ENCODE data around the gene SLC3A2. TPM values are rescaled to one million over a fixed set of nuclear protein-coding genes. Genes with fewer than 3 reads are reported as not detected.
A peak's percentile ranks its signal among the peaks of the same experiment; 100 is the strongest.
"Not testable (repeated sequence)": the region's sequence is repeated elsewhere in the genome, so short reads cannot be mapped to it uniquely, and the experiment has no call there.

SLC3A2 gene
- total and polyA plus RNA-seq, 4 experiments from 2014 or later = 157 to 226 (median 210) TPM

DNA sequence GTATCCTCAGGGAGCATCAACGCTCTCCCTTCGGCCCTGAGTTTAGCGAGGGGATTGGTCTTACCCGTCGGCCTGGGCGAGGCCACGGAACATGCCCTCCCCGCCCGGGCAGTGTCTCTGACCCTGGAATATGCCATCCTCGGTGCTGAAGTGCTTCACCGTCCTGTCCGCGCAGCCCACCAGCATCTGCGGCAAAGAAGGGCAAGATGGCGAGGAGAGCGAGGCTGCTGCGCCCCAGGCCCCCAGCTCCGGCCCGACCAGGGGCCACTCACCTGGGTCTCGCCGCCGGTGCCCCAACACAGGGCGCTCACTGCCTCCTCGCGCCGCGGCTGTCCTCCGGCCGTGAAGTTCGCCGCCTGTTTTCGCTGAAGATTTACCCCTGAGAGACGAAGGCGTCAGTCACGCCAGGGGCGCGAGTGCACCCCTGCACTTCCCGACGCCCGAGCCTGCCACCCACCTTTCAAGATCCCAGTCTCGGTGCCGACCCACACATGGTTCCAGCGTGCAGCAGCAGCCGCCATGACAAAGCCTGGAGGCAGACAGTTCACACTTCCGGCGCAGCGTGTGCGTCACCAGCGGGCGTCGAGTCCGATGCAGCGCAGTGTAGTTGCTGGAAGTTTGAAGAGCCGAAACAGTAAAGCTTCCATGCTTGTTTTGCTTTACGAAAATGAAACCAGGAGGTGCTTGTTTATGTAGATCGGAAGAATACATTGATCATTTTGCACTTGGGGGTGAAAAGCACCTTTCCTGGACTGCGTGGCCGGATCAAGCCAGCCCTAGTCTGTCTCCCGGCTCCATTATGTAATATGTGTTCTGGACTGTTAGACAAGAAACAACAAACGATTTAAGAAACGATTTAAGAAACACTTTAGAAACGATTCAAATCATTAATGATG, 41.4 kb upstream of the SLC3A2 start, which contains the start of gene WDR74:
Gene WDR74 (minus strand): TSS at position 541 of the 896 bp plus-strand sequence. CDS start 20 bp downstream, at position 521.
- intact Hi-C loops (cut with micrococcal nuclease) = loop anchor here (1.0 kb wide), 2 partner anchors 8 to 34 kb away; partner anchors contain the start of gene NXF1
- DNase-seq = peak; percentile 90 to 96 (median 93)
- Mint-ChIP-seq H3K9me3 (peaks cover 0 to 7% (median 0%) of the 10 kb centered on the region in 8 donors), H3K4me1 (peaks cover 13 to 45% (median 28%) of the 10 kb centered on the region in 4 donors), H3K4me3 (peak within 1 kb of the TSS in 2 of 8 donors; percentile 42 to 45), H3K27ac (no peak within 1 kb of the TSS), H3K27me3 (no peaks in the 10 kb centered on the region), H3K36me3 (peaks cover 15 to 36% of the 10 kb centered on the region in 2 donors)
- H3K27ac ChIP-seq (ENCODE audit: low read depth, low read length) = peak within 1 kb of the TSS; percentile 98
- peak within 1 kb of the TSS; percentile 86 to 87 for H3K4me3 ChIP-seq (ENCODE audit: low read length in 2 of 2)
- peaks cover 32% of the 10 kb centered on the region for H3K4me1 ChIP-seq (ENCODE audit: insufficient read depth, low read length)
- CTCF ChIA-PET (ENCODE audit: partially characterized antibody) = interaction anchor here (1.1 to 3.0 kb wide), 3 partner anchors 16 to 53 kb away, joined by 3 to 27 read pairs (median 9); partner anchors contain the start of gene TMEM179B
- no peaks in the 10 kb centered on the region for H3K27me3 ChIP-seq (ENCODE audit: insufficient read depth, low read length)
- no peaks in the 10 kb centered on the region for H3K9me3 ChIP-seq (ENCODE audit: control insufficient read depth in 1 of 2, low read length in 2 of 2)
- H3K36me3 ChIP-seq (ENCODE audit: insufficient read depth, low read length) = peaks cover 21% of the 10 kb centered on the region
- POLR2A ChIA-PET (ENCODE audit: partially characterized antibody) = interaction anchor here (0.5 to 13.8 kb wide), 40 partner anchors 7 to 1478 kb away, joined by 3 to 801 read pairs (median 12); partner anchors contain the start of genes B3GAT3, BSCL2, C11orf98 and CSKMT

DNA sequence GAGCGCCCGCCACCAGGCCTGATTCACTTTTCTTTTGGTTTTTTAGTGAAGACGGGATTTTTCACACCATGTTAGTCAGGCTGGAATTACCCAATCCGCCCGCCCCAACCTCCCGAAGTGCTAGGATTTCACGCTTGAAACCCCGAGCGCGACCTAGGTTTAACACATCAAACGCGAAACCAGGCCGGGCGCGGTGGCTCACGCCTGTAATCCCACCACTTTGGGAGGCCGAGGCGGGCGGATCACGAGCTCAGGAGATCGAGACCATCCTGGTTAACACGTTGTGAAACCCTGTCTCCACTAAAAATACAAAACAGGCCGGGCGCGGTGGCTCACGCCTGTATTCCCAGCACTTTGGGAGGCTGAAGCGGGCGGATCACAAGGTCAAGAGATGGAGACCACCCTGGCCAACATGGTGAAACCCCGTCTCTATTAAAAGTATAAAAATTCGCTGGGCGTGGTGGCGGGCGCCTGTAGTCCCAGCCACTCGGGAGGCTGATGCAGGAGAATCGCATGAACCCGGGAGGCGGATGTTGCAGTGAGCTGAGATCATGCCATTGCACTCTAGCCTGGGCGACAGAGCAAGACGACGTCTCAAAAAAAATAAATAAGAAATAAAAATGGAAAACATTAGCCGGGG, 39.9 kb upstream of the SLC3A2 start:
- Mint-ChIP-seq H3K4me1 (peaks cover 10 to 38% (median 22%) of the 10 kb centered on the region in 4 donors), H3K36me3 (peaks cover 8 to 22% of the 10 kb centered on the region in 2 donors)
- Histone ChIP-seq H3K4me3 (ENCODE audit: low read length in 2 of 2) (peak overlapping the region in 1 of 2 donors; percentile 86), H3K27ac (ENCODE audit: low read depth, low read length) (peak overlapping the region; percentile 98), H3K4me1 (ENCODE audit: insufficient read depth, low read length) (peaks cover 32% of the 10 kb centered on the region)
- H3K9me3 Mint-ChIP-seq; H3K27ac Mint-ChIP-seq; H3K27me3 ChIP-seq (ENCODE audit: insufficient read depth, low read length); H3K4me3 Mint-ChIP-seq; H3K27me3 Mint-ChIP-seq; H3K36me3 ChIP-seq (ENCODE audit: insufficient read depth, low read length); H3K9me3 ChIP-seq (ENCODE audit: control insufficient read depth in 1 of 2, low read length in 2 of 2): not testable (repeated sequence)
- peak in 1 of 5 donors; percentile 92 for DNase-seq
- ChIA-PET CTCF (ENCODE audit: partially characterized antibody) (interaction anchor here (2.7 to 3.0 kb wide), 2 partner anchors 14 to 54 kb away, joined by 9 to 27 read pairs; partner anchors contain the start of gene TMEM179B), POLR2A (ENCODE audit: partially characterized antibody) (interaction anchor here (0.6 to 13.8 kb wide), 77 partner anchors 8 to 1938 kb away, joined by 3 to 801 read pairs (median 6); partner anchors contain the start of genes B3GAT3, BAD, BSCL2 and C11orf98)
- intact Hi-C loops (cut with micrococcal nuclease) = loop anchor here (1.0 to 2.0 kb wide), 4 partner anchors 40 to 132 kb away; partner anchors contain the start of genes HNRNPUL2 and TMEM179B

DNA sequence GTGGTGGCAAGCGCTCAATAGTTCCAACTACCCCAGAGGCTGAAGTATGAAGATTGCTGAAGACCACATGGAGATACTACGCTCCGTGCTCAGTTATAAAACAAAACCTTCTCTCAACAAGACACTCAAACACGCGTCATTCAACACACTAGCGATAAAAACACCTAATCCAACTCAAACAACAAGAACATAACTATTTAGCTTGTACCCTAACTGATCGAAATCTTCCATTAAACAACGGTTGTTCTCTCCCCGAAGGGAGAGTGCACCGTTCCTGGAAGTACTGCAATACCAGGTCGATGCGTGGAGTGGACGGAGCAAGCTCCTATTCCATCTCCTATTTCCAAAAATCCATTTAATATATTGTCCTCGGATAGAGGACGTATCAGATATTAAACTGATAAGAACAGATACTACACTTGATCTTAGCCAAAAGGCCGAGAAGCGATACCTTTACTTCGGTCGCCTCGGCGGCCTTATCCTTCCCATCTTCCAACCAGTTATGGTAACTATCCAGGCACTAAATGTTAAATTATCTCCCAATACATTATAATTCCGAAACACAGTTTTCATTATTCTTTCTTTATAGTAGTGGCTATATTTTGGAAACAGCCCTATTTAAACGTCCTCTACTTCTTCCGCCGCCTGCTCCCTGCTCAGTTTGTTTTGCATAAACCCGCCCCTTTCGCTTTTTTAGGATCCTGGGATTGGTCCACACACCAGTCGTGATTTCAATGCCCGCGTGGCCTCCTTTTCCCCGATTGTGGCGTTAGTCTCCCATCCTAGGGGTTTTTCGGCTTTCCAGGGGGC, 39.1 kb upstream of the SLC3A2 start:
- DNase-seq = peak; percentile 88 to 92 (median 90)
- peaks cover 0 to 7% (median 0%) of the 10 kb centered on the region in 8 donors for H3K9me3 Mint-ChIP-seq
- POLR2A ChIA-PET (ENCODE audit: partially characterized antibody) = interaction anchor here (0.6 to 13.8 kb wide), 76 partner anchors 9 to 1937 kb away, joined by 3 to 801 read pairs (median 6); partner anchors contain the start of genes B3GAT3, BAD, BSCL2 and C11orf98
- H3K27me3 Mint-ChIP-seq = no peaks in the 10 kb centered on the region
- Histone ChIP-seq H3K27me3 (ENCODE audit: insufficient read depth, low read length) (no peaks in the 10 kb centered on the region), H3K4me3 (ENCODE audit: low read length in 2 of 2) (peak overlapping the region; percentile 74 to 86), H3K27ac (ENCODE audit: low read depth, low read length) (peak overlapping the region; percentile 98), H3K9me3 (ENCODE audit: control insufficient read depth in 1 of 2, low read length in 2 of 2) (no peaks in the 10 kb centered on the region), H3K4me1 (ENCODE audit: insufficient read depth, low read length) (peaks cover 32% of the 10 kb centered on the region), H3K36me3 (ENCODE audit: insufficient read depth, low read length) (peaks cover 1% of the 10 kb centered on the region)
- H3K4me1 Mint-ChIP-seq = peaks cover 10 to 34% (median 21%) of the 10 kb centered on the region in 4 donors
- H3K27ac Mint-ChIP-seq = no peak overlapping the region
- intact Hi-C loops (cut with micrococcal nuclease) = loop anchor here (1.0 to 2.0 kb wide), 4 partner anchors 14 to 133 kb away; partner anchors contain the start of gene HNRNPUL2
- no peak overlapping the region for H3K4me3 Mint-ChIP-seq
- peaks cover 6 to 16% of the 10 kb centered on the region in 2 donors for H3K36me3 Mint-ChIP-seq
- CTCF ChIA-PET (ENCODE audit: partially characterized antibody) = interaction anchor here (2.7 to 3.0 kb wide), 2 partner anchors 13 to 55 kb away, joined by 9 to 27 read pairs; partner anchors contain the start of gene TMEM179B

DNA sequence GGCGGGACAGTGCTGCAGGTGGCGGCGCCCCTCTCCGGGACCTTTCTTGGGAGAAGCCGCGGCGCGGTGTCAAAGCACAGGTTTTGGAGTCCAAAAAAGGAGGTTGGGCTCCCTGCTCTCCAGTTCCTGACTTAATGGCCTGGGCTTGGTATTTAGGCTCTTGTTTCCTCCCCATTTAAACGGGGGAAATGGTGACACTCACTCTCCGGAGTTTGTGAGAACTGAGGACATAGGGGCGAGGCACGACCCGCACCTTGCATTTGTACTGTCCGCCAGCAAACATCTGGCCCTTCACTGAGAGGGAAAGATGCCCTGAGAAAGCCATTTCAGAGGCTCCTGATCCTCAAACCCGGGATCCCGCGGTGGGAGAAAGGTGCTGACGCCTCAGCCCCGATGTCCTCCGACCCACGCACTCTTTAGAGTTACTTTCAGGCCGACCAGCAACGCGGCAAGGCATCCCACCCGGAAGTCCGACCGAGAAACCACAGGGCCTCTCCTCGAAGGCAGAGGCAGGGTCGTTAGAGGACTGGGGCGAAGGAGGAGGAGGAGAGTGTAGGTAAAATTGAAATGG, 38.4 kb upstream of the SLC3A2 start:
- Histone ChIP-seq H3K9me3 (ENCODE audit: control insufficient read depth in 1 of 2, low read length in 2 of 2) (no peaks in the 10 kb centered on the region), H3K4me1 (ENCODE audit: insufficient read depth, low read length) (peaks cover 32% of the 10 kb centered on the region), H3K27me3 (ENCODE audit: insufficient read depth, low read length) (no peaks in the 10 kb centered on the region), H3K36me3 (ENCODE audit: insufficient read depth, low read length) (no peaks in the 10 kb centered on the region), H3K27ac (ENCODE audit: low read depth, low read length) (peak overlapping the region; percentile 98), H3K4me3 (ENCODE audit: low read length in 2 of 2) (peak overlapping the region; percentile 74 to 86)
- ChIA-PET POLR2A (ENCODE audit: partially characterized antibody) (interaction anchor here (0.8 to 13.8 kb wide), 51 partner anchors 10 to 1365 kb away, joined by 3 to 801 read pairs (median 8); partner anchors contain the start of genes B3GAT3, BSCL2, C11orf98 and CSKMT), CTCF (ENCODE audit: partially characterized antibody) (interaction anchor here (0.8 to 3.0 kb wide), 5 partner anchors 12 to 56 kb away, joined by 3 to 9 read pairs (median 4); no protein-coding TSS in a partner anchor)
- peaks cover 0 to 7% (median 0%) of the 10 kb centered on the region in 8 donors for H3K9me3 Mint-ChIP-seq
- H3K27me3 Mint-ChIP-seq = no peaks in the 10 kb centered on the region
- DNase-seq = peak in 2 of 5 donors; percentile 9 to 33
- no peak overlapping the region for H3K4me3 Mint-ChIP-seq
- peaks cover 10 to 32% (median 21%) of the 10 kb centered on the region in 4 donors for H3K4me1 Mint-ChIP-seq
- intact Hi-C loops (cut with micrococcal nuclease) = loop anchor here (1.0 kb wide), 1 partner anchor 13 kb away; no protein-coding TSS in a partner anchor
- H3K27ac Mint-ChIP-seq = no peak overlapping the region
- H3K36me3 Mint-ChIP-seq = peaks cover 4 to 15% of the 10 kb centered on the region in 2 donors

DNA sequence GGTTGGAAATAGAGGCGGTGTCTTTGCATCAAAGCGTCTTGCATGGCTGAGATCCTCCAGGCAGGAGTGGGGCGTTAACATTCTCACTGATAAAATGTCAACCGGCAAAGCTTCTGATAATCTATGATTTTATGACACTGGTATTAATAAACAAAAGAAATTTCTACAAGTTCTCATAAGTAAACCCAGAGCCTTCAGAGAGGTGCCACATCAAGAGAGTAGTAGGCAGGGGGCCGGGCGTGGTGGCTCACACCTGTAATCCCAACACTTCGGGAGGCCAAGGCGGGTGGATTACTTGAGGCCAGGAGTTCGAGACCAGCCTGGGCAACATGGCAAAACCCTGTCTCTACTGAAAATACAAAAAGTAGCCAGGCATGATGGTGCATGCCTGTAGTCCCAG, 37.8 kb upstream of the SLC3A2 start:
- peaks cover 6 to 27% (median 16%) of the 10 kb centered on the region in 4 donors for H3K4me1 Mint-ChIP-seq
- CTCF ChIA-PET (ENCODE audit: partially characterized antibody) = interaction anchor here (0.8 to 1.0 kb wide), 4 partner anchors 11 to 56 kb away, joined by 3 to 4 read pairs (median 4); no protein-coding TSS in a partner anchor
- not testable (repeated sequence) for H3K4me3 Mint-ChIP-seq; H3K9me3 Mint-ChIP-seq; H3K36me3 ChIP-seq (ENCODE audit: insufficient read depth, low read length); H3K27me3 Mint-ChIP-seq; H3K27ac Mint-ChIP-seq; DNase-seq; H3K9me3 ChIP-seq (ENCODE audit: control insufficient read depth in 1 of 2, low read length in 2 of 2); H3K27me3 ChIP-seq (ENCODE audit: insufficient read depth, low read length)
- Histone ChIP-seq H3K4me1 (ENCODE audit: insufficient read depth, low read length) (peaks cover 27% of the 10 kb centered on the region), H3K27ac (ENCODE audit: low read depth, low read length) (peak overlapping the region; percentile 98), H3K4me3 (ENCODE audit: low read length in 2 of 2) (peak overlapping the region in 1 of 2 donors; percentile 86)
- peaks cover 0 to 10% of the 10 kb centered on the region in 2 donors for H3K36me3 Mint-ChIP-seq
- intact Hi-C loops (cut with micrococcal nuclease) = loop anchor here (1.0 kb wide), 1 partner anchor 12 kb away; no protein-coding TSS in a partner anchor
- POLR2A ChIA-PET (ENCODE audit: partially characterized antibody) = interaction anchor here (0.7 to 13.8 kb wide), 21 partner anchors 10 to 291 kb away, joined by 3 to 801 read pairs (median 4); partner anchors contain the start of genes HNRNPUL2, INTS5, MTA2 and NXF1

Data from CD4-positive, alpha-beta memory T cell (primary cell).